ENCODE measurements around the gene LRPPRC. TPM values are rescaled to one million over a fixed set of nuclear protein-coding genes. Genes with fewer than 3 reads are reported as not detected.

The LRPPRC gene
- total and polyA plus RNA-seq, 2 donors (not counting 1 experiment from before 2014, with no cell fraction given) = 54.6 to 70.4 TPM

- Histone ChIP-seq H3K27ac (ENCODE audit: insufficient read depth, low read length) (no peak overlapping the region), H3K27me3 (ENCODE audit: control insufficient read depth, insufficient read depth, low read length) (peaks cover 14% of the 10 kb centered on the region)
- DNase-seq (ENCODE audit: low read depth in 2 of 2) = no peak
Measured at GRCh38 chr2:43840965-43841364, 154.8 kb downstream of the LRPPRC start.

GRCh38 chr2:43839776-43840564 lies 155.8 kb downstream of the LRPPRC start:
- no peak overlapping the region for H3K4me2 ChIP-seq (ENCODE audit: extremely low read depth, insufficient read depth, low read length)

More at GRCh38 chr2:43840965-43841364, 154.8 kb downstream of the LRPPRC start:
- no peak overlapping the region for H3K9ac ChIP-seq (ENCODE audit: insufficient read depth, low read length)
- no peaks in the 10 kb centered on the region for H3K79me2 ChIP-seq (ENCODE audit: control insufficient read depth, insufficient read depth, low read length)
- no peaks in the 10 kb centered on the region for H3K9me3 ChIP-seq (ENCODE audit: control insufficient read depth, insufficient read depth, low read depth, low read length)
- H3K36me3 ChIP-seq (ENCODE audit: control insufficient read depth, insufficient read depth, low read length) = no peaks in the 10 kb centered on the region
- no peak for TF ChIP-seq CTCF (conservative IDR thresholded peaks at IDR 0.05 in 1 of 2, IDR thresholded peaks at IDR 0.05 in 1 of 2; ENCODE audit: low read depth in 1 of 2, low read length in 2 of 2)
- no peak for TF ChIP-seq EZH2 (IDR thresholded peaks at IDR 0.05; ENCODE audit: low read length, missing control alignments)
- H3K4me1 ChIP-seq (ENCODE audit: control insufficient read depth, extremely low read depth, insufficient read depth, low read length) = no peaks in the 10 kb centered on the region
- no peak overlapping the region for H3K4me3 ChIP-seq (replicated peaks in 1 of 4; ENCODE audit: control extremely low read depth in 1 of 4, insufficient read depth in 1 of 4, low read depth in 3 of 4, low read length in 4 of 4)
- H4K20me1 ChIP-seq (ENCODE audit: control insufficient read depth, extremely low read depth, insufficient read depth, low read length) = no peaks in the 10 kb centered on the region
- H3K4me2 ChIP-seq (ENCODE audit: extremely low read depth, insufficient read depth, low read length) = no peak overlapping the region
- H2AFZ ChIP-seq (ENCODE audit: low read length) = no peak overlapping the region

More at GRCh38 chr2:43839776-43840564, 155.8 kb downstream of the LRPPRC start:
- DNase-seq (ENCODE audit: low read depth in 2 of 2) = no peak
- no peak for TF ChIP-seq EZH2 (IDR thresholded peaks at IDR 0.05; ENCODE audit: low read length, missing control alignments)
- no peak for TF ChIP-seq CTCF (conservative IDR thresholded peaks at IDR 0.05 in 1 of 2, IDR thresholded peaks at IDR 0.05 in 1 of 2; ENCODE audit: low read depth in 1 of 2, low read length in 2 of 2)
- Histone ChIP-seq H3K4me1 (ENCODE audit: control insufficient read depth, extremely low read depth, insufficient read depth, low read length) (no peaks in the 10 kb centered on the region), H3K4me3 (replicated peaks in 1 of 4; ENCODE audit: control extremely low read depth in 1 of 4, insufficient read depth in 1 of 4, low read depth in 3 of 4, low read length in 4 of 4) (no peak overlapping the region), H3K27me3 (ENCODE audit: control insufficient read depth, insufficient read depth, low read length) (peaks cover 14% of the 10 kb centered on the region), H3K9me3 (ENCODE audit: control insufficient read depth, insufficient read depth, low read depth, low read length) (no peaks in the 10 kb centered on the region), H2AFZ (ENCODE audit: low read length) (no peak overlapping the region), H3K27ac (ENCODE audit: insufficient read depth, low read length) (no peak overlapping the region), H3K9ac (ENCODE audit: insufficient read depth, low read length) (no peak overlapping the region), H3K79me2 (ENCODE audit: control insufficient read depth, insufficient read depth, low read length) (no peaks in the 10 kb centered on the region), H3K36me3 (ENCODE audit: control insufficient read depth, insufficient read depth, low read length) (no peaks in the 10 kb centered on the region), H4K20me1 (ENCODE audit: control insufficient read depth, extremely low read depth, insufficient read depth, low read length) (no peaks in the 10 kb centered on the region)
